ENCODE data around the gene MYBPC1.

DNA sequence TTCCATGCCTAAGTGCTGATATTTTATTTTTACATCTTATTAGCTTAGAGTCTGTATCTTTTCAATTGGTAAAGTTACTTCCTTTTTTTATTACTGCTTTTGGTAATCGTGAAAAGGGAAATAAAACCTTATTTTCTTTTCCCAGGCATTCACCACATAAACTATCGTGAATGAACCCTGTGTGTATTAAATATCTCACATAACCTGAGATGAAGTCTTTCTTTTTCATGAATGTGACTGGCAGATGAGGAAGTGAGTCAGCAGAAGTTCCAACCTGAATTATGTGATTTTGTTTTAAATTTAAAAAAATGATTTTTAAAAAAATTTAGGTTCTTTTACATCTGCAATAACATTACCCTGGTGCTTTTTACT is 26.0 kb downstream of the MYBPC1 start:
- TF ChIP-seq, protein P1, sequence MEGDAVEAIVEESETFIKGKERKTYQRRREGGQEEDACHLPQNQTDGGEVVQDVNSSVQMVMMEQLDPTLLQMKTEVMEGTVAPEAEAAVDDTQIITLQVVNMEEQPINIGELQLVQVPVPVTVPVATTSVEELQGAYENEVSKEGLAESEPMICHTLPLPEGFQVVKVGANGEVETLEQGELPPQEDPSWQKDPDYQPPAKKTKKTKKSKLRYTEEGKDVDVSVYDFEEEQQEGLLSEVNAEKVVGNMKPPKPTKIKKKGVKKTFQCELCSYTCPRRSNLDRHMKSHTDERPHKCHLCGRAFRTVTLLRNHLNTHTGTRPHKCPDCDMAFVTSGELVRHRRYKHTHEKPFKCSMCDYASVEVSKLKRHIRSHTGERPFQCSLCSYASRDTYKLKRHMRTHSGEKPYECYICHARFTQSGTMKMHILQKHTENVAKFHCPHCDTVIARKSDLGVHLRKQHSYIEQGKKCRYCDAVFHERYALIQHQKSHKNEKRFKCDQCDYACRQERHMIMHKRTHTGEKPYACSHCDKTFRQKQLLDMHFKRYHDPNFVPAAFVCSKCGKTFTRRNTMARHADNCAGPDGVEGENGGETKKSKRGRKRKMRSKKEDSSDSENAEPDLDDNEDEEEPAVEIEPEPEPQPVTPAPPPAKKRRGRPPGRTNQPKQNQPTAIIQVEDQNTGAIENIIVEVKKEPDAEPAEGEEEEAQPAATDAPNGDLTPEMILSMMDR (IDR thresholded peaks at IDR 0.05), result no peak
- no peak for TF ChIP-seq ZFX (IDR thresholded peaks at IDR 0.05; ENCODE audit: borderline replicate concordance)
